Natural killer cell (primary cell): ENCODE data around the gene ABCA2. TPM values are rescaled to one million over a fixed set of nuclear protein-coding genes. Genes with fewer than 3 reads are reported as not detected.

Experiments
- ATAC-seq, 3 donors: fragments of 150-1000 bp in 2 of 3; fragments of 200-7000 bp in 1 of 3; cut with Tn5 transposase; 1 replicate in 1 of 3; 2 replicates in 2 of 3; pipeline ENCODE4 v1.10.0; 2021; ENCODE audit warnings: mild to moderate bottlenecking in 2 of 3, moderate library complexity in 2 of 3
- DNase-seq, 2 donors: peaks; one replicate each; pipeline versions ENCODE4 v3.0.0 to v3.0.0-alpha.2; 2013 to 2021; ENCODE audit warnings: mixed read lengths in 1 of 2
- H3K27ac ChIP-seq: one replicate; pipeline ENCODE4 v1.5.1; 2013; ENCODE audit warnings: mild to moderate bottlenecking, low read length
- H3K27me3 ChIP-seq: one replicate; pipeline ENCODE4 v1.6.1; 2013; ENCODE audit warnings: low read length; ENCODE audit not compliant: control insufficient read depth, insufficient read depth
- H3K36me3 ChIP-seq: one replicate; pipeline ENCODE4 v1.6.1; 2013; ENCODE audit warnings: low read length; ENCODE audit not compliant: control insufficient read depth, insufficient read depth
- H3K4me1 ChIP-seq: one replicate; pipeline ENCODE4 v1.6.1; 2013; ENCODE audit warnings: low read length; ENCODE audit not compliant: control insufficient read depth, insufficient read depth
- H3K4me3 ChIP-seq: one replicate; pipeline ENCODE4 v1.5.1; 2013; ENCODE audit warnings: low read length
- H3K9me3 ChIP-seq: one replicate; pipeline ENCODE4 v1.6.1; 2013; ENCODE audit warnings: low read length; ENCODE audit not compliant: control insufficient read depth, insufficient read depth
- H3K27ac Mint-ChIP-seq, 2 donors: one replicate each; pipeline ENCODE4 v1.8.0; 2022; ENCODE audit warnings: mild to moderate bottlenecking in 2 of 2, mixed read lengths in 2 of 2, moderate library complexity in 1 of 2
- H3K27me3 Mint-ChIP-seq, 2 donors: one replicate each; pipeline ENCODE4 v1.8.0; 2022; ENCODE audit warnings: low read depth in 2 of 2, mixed read lengths in 2 of 2
- H3K36me3 Mint-ChIP-seq: one replicate; pipeline ENCODE4 v1.8.0; 2022; ENCODE audit warnings: mixed read lengths
- H3K4me1 Mint-ChIP-seq, 2 donors: one replicate each; pipeline ENCODE4 v1.8.0; 2022; ENCODE audit warnings: mixed read lengths in 2 of 2
- H3K4me3 Mint-ChIP-seq: one replicate; pipeline ENCODE4 v1.8.0; 2022; ENCODE audit warnings: mild to moderate bottlenecking, moderate library complexity, mixed read lengths
- H3K9me3 Mint-ChIP-seq, 2 donors: one replicate each; pipeline ENCODE4 v1.8.0; 2022; ENCODE audit warnings: mixed read lengths in 2 of 2
- WGBS: methylation state at CpG from one replicate; pipeline ENCODE4 v1.1.7; 2013; ENCODE audit warnings: missing lambda C conversion rate; ENCODE audit not compliant: insufficient coverage; 5-methylcytosine and 5-hydroxymethylcytosine counted together
- intact Hi-C: fragments of 100-400 bp; cut with micrococcal nuclease; formaldehyde crosslinking; loops from one replicate; pipeline ENCODE4 v1.14.2; 2022
- total RNA-seq, 4 donors: library from RNA; stranded (reverse); fragments of 120-200 nt in 1 of 4; gene quantifications; one replicate each; pipeline versions ENCODE4 v1.2.3 to v1.2.4, GENCODE V29; 2013 to 2022
- TF ChIP-seq, protein P1 (sequence below): fragments of 200-600 bp; IDR thresholded peaks from one replicate; pipeline ENCODE4 v1.8.0; 2022; ENCODE audit warnings: antibody characterized with exemption

The ABCA2 gene
- total RNA-seq, 3 donors from 2014 or later (not counting 1 experiment from before 2014, with no cell fraction given) = 356 to 416 (median 357) TPM

DNA sequence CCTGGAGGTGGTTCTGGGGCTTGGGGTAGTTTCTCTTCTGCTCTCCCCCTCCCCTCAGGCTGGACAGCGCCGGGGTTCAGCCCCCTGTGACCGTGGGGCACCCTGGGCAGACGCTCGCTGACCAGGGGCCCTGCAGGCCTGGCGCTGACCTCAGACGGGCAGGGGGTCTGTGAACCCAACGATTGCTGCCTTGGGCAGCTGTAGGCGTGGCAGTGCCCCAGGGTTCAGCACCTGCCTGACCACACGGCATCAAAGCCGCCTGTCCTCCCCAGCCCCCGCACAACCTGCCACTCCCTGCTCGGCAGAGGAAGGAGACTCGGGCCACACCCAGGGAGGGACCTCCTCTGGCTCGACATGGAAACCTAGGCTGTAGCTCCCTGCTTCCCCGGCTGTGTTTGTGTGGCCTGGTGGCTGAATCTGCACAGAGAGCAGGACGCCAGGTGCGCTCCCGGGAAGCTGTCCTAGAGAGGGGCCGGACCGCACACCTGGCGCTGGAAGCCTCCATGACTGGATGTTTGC is 63.8 kb downstream of the ABCA2 start:
- H3K4me3 Mint-ChIP-seq = no peak overlapping the region
- WGBS = 81% methylated on average over 22 of the region's 22 CpGs
- peaks cover 80% of the 10 kb centered on the region for H3K4me1 ChIP-seq

DNA sequence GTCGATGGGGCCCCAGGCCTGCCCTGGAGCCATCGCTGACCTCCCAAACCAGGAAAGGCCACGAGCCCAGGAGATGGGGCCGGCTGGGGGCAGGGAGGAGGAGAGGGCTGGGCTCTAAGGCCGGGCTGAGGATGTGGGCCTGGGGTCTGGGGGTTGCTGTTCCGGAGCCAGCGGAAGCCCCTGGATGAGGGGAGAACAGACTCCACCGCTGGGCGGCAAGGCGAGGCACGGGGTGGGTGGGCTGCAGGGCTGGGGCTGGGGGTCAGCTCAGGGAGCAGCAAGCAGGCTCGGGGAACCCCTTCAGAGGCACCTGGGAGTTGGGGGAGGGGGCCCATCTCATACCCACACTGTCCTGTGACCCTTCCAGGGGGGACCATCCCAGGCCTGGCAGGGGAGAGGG is 64.3 kb downstream of the ABCA2 start:
- no peaks in the 10 kb centered on the region for H3K27me3 Mint-ChIP-seq
- ATAC-seq = no peak
- Histone ChIP-seq H3K36me3 (no peaks in the 10 kb centered on the region), H3K4me3 (no peak overlapping the region), H3K4me1 (peaks cover 84% of the 10 kb centered on the region), H3K27me3 (no peaks in the 10 kb centered on the region), H3K9me3 (no peaks in the 10 kb centered on the region), H3K27ac (no peak overlapping the region)
- no peaks in the 10 kb centered on the region for H3K36me3 Mint-ChIP-seq
- no peak overlapping the region for H3K4me3 Mint-ChIP-seq
- no peaks in the 10 kb centered on the region for H3K9me3 Mint-ChIP-seq
- TF ChIP-seq, protein P1, sequence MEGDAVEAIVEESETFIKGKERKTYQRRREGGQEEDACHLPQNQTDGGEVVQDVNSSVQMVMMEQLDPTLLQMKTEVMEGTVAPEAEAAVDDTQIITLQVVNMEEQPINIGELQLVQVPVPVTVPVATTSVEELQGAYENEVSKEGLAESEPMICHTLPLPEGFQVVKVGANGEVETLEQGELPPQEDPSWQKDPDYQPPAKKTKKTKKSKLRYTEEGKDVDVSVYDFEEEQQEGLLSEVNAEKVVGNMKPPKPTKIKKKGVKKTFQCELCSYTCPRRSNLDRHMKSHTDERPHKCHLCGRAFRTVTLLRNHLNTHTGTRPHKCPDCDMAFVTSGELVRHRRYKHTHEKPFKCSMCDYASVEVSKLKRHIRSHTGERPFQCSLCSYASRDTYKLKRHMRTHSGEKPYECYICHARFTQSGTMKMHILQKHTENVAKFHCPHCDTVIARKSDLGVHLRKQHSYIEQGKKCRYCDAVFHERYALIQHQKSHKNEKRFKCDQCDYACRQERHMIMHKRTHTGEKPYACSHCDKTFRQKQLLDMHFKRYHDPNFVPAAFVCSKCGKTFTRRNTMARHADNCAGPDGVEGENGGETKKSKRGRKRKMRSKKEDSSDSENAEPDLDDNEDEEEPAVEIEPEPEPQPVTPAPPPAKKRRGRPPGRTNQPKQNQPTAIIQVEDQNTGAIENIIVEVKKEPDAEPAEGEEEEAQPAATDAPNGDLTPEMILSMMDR = no peak
- DNase-seq = no peak
- H3K4me1 Mint-ChIP-seq = peaks cover 35 to 64% of the 10 kb centered on the region in 2 donors
- WGBS = 95% methylated on average over 11 of the region's 12 CpGs
- H3K27ac Mint-ChIP-seq = no peak overlapping the region
- intact Hi-C loops = no loop called here

More for the DNA sequence above, 63.8 kb downstream of the ABCA2 start:
- no peaks in the 10 kb centered on the region for H3K27me3 ChIP-seq
- H3K27me3 Mint-ChIP-seq = no peaks in the 10 kb centered on the region
- no peak for DNase-seq
- no peak overlapping the region for H3K4me3 ChIP-seq
- ATAC-seq = no peak
- intact Hi-C loops = no loop called here
- H3K36me3 ChIP-seq = no peaks in the 10 kb centered on the region
- H3K27ac ChIP-seq = no peak overlapping the region
- H3K36me3 Mint-ChIP-seq = no peaks in the 10 kb centered on the region
- H3K9me3 Mint-ChIP-seq = no peaks in the 10 kb centered on the region
- H3K9me3 ChIP-seq = no peaks in the 10 kb centered on the region
- peak overlapping the region in 1 of 2 donors; percentile 22 for H3K27ac Mint-ChIP-seq
- TF ChIP-seq, protein P1 = no peak
- H3K4me1 Mint-ChIP-seq = peaks cover 35 to 59% of the 10 kb centered on the region in 2 donors

DNA sequence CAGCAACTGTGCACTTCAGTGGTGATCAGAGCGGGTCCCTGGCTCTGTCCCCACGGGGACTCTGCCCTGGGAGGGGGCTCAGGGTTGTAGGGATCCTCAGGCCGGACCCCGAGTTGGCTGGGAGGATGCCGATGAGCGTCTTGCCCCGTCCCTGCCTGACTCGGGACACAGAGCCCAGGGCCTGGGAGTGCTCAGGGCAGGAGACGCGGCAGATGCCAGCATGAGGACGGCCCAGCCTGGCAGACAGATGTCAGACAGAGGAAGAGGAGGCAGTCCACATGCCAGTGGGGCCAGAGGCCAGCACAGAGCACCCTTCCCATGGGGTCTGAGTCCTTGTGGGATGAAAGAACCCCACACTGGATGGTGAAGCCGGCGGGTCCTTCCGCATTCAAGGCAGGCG is 64.7 kb downstream of the ABCA2 start:
- ATAC-seq (no peak), DNase-seq (no peak)
- Mint-ChIP-seq H3K36me3 (no peaks in the 10 kb centered on the region), H3K27me3 (no peaks in the 10 kb centered on the region), H3K4me3 (peak overlapping the region; percentile 28), H3K4me1 (peaks cover 35 to 68% of the 10 kb centered on the region in 2 donors), H3K27ac (peak overlapping the region; percentile 76 to 85), H3K9me3 (no peaks in the 10 kb centered on the region)
- TF ChIP-seq, protein P1 = no peak
- no peak overlapping the region for H3K4me3 ChIP-seq
- peaks cover 88% of the 10 kb centered on the region for H3K4me1 ChIP-seq
- no peaks in the 10 kb centered on the region for H3K36me3 ChIP-seq
- H3K27me3 ChIP-seq = no peaks in the 10 kb centered on the region
- intact Hi-C loops = no loop called here
- WGBS = 94% methylated on average over 15 of the region's 15 CpGs
- no peaks in the 10 kb centered on the region for H3K9me3 ChIP-seq
- H3K27ac ChIP-seq = no peak overlapping the region

- Histone ChIP-seq H3K27ac (peak overlapping the region; percentile 34), H3K4me1 (peaks cover 94% of the 10 kb centered on the region), H3K36me3 (no peaks in the 10 kb centered on the region), H3K9me3 (no peaks in the 10 kb centered on the region), H3K4me3 (no peak overlapping the region), H3K27me3 (no peaks in the 10 kb centered on the region)
- no peaks in the 10 kb centered on the region for H3K36me3 Mint-ChIP-seq
- TF ChIP-seq, protein P1 = no peak
- WGBS = 77% methylated on average over 11 of the region's 11 CpGs
- H3K9me3 Mint-ChIP-seq = no peaks in the 10 kb centered on the region
- H3K27ac Mint-ChIP-seq = peak overlapping the region; percentile 76 to 85
- H3K4me1 Mint-ChIP-seq = peaks cover 35 to 73% of the 10 kb centered on the region in 2 donors
- intact Hi-C loops = no loop called here
- ATAC-seq (no peak), DNase-seq (no peak)
- H3K4me3 Mint-ChIP-seq = peak overlapping the region; percentile 28
- H3K27me3 Mint-ChIP-seq = no peaks in the 10 kb centered on the region
These were observed 65.3 kb downstream of the ABCA2 start for GRCh38 chr9:136962701-136963248.
